ENCODE results near the gene KCNQ1OT1. TPM values are rescaled to one million over a fixed set of nuclear protein-coding genes. Genes with fewer than 3 reads are reported as not detected.

KCNQ1OT1 gene
- total RNA-seq, 2 donors from 2014 or later, result 1.0 to 2.1 TPM

- no peak for DNase-seq (ENCODE audit: low spot score)
- H3K4me1 ChIP-seq (replicated peaks), result no peaks in the 10 kb centered on the region
- intact Hi-C loops (cut with DNase I), result loop anchor here (2.0 to 5.0 kb wide), 2 partner anchors 125 to 183 kb away; partner anchors contain the start of gene CDKN1C
- no peak overlapping the region for H3K4me3 ChIP-seq
- WGBS, result 97% methylated on average over 5 of the region's 5 CpGs
- H3K9me3 ChIP-seq, result no peaks in the 10 kb centered on the region
- H3K27me3 ChIP-seq (replicated peaks; ENCODE audit: insufficient read depth), result no peaks in the 10 kb centered on the region
- no peak overlapping the region for H3K27ac ChIP-seq
- no peaks in the 10 kb centered on the region for H3K36me3 ChIP-seq
- no peak for TF ChIP-seq CTCF (IDR thresholded peaks at IDR 0.05)
- TF ChIP-seq POLR2AphosphoS5 (IDR thresholded peaks at IDR 0.05), result no peak
- TF ChIP-seq POLR2A (IDR thresholded peaks at IDR 0.05), result no peak
Measured at GRCh38 chr11:2701898-2702434, 2.2 kb upstream of the KCNQ1OT1 start.

DNA sequence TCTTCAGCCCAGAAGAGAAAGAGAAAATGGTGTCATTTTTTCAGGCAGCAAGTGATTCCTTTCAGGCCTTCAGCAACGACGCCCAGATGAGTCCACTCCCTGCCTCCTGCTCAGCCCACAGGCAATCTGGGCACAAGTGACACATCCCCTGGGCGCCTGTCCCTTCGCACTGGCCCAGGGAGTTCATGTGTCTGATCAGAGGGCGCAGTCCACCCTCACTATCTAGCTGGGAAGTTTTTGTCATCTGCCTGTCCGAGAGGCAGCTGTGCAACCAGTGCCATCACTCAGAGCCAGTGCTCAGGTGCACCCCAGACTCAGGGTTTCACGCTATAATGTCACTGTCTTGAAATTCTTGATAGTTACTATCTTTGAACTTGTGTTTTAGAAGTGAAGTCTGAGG is 1.4 kb upstream of the KCNQ1OT1 start:
- H3K27ac ChIP-seq, result peak overlapping the region; percentile 80 to 84
- TF ChIP-seq POLR2AphosphoS5 (IDR thresholded peaks at IDR 0.05) (no peak), CTCF (IDR thresholded peaks at IDR 0.05) (no peak), POLR2A (IDR thresholded peaks at IDR 0.05) (no peak)
- H3K9me3 ChIP-seq, result no peaks in the 10 kb centered on the region
- no peak overlapping the region for H3K4me3 ChIP-seq
- no peaks in the 10 kb centered on the region for H3K4me1 ChIP-seq (replicated peaks)
- no peak for DNase-seq (ENCODE audit: low spot score)
- intact Hi-C loops (cut with DNase I), result loop anchor here (2.0 to 5.0 kb wide), 2 partner anchors 126 to 184 kb away; partner anchors contain the start of gene CDKN1C
- H3K27me3 ChIP-seq (replicated peaks; ENCODE audit: insufficient read depth), result no peaks in the 10 kb centered on the region
- H3K36me3 ChIP-seq, result no peaks in the 10 kb centered on the region
- 89% methylated on average over 7 of the region's 7 CpGs for WGBS

GRCh38 chr11:2700415-2701211 is 819 bp upstream of the KCNQ1OT1 start:
- Histone ChIP-seq H3K4me1 (replicated peaks) (no peaks in the 10 kb centered on the region), H3K9me3 (no peaks in the 10 kb centered on the region), H3K4me3 (peak overlapping the region; percentile 60 to 61), H3K27me3 (replicated peaks; ENCODE audit: insufficient read depth) (no peaks in the 10 kb centered on the region), H3K36me3 (no peaks in the 10 kb centered on the region), H3K27ac (peak overlapping the region; percentile 80 to 84)
- intact Hi-C loops (cut with DNase I), result loop anchor here (2.0 to 5.0 kb wide), 2 partner anchors 127 to 184 kb away; partner anchors contain the start of gene CDKN1C
- 57% methylated on average over 37 of the region's 52 CpGs for WGBS
- peak; percentile 47 for TF ChIP-seq POLR2A (IDR thresholded peaks at IDR 0.05)
- TF ChIP-seq POLR2AphosphoS5 (IDR thresholded peaks at IDR 0.05), result no peak
- peak; percentile 42 for DNase-seq (ENCODE audit: low spot score)

DNA sequence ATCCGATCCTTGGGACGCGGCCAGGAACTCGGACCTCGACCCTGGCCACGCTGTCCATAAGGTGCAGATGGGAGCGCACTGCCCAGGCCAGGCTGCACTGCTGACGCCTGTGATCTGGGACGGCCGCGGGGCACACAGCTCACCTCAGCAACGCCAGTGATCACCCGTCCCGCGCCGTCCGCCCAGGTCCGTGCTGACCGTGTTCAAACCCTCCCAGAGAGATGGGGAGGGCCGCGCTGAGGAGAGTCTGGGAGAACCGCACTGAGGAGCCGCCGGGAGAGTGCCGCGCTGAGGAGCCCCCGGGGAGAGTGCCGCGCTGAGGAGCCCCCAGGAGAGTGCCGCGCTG is 636 bp downstream of the KCNQ1OT1 start:
- H3K4me3 ChIP-seq, result peak overlapping the region; percentile 60 to 61
- TF ChIP-seq POLR2A (IDR thresholded peaks at IDR 0.05) (no peak), CTCF (IDR thresholded peaks at IDR 0.05) (no peak), POLR2AphosphoS5 (IDR thresholded peaks at IDR 0.05) (no peak)
- peak overlapping the region; percentile 71 for H3K27ac ChIP-seq
- no peaks in the 10 kb centered on the region for H3K27me3 ChIP-seq (replicated peaks; ENCODE audit: insufficient read depth)
- 59% methylated on average over 31 of the region's 31 CpGs for WGBS
- intact Hi-C loops (cut with DNase I), result no loop called here
- no peaks in the 10 kb centered on the region for H3K4me1 ChIP-seq (replicated peaks)
- no peaks in the 10 kb centered on the region for H3K9me3 ChIP-seq
- no peak for DNase-seq (ENCODE audit: low spot score)
- no peaks in the 10 kb centered on the region for H3K36me3 ChIP-seq

- DNase-seq (ENCODE audit: low spot score), result no peak
- intact Hi-C loops (cut with DNase I), result no loop called here
- Histone ChIP-seq H3K27ac (peak overlapping the region in 1 of 2 donors; percentile 71), H3K27me3 (replicated peaks; ENCODE audit: insufficient read depth) (no peaks in the 10 kb centered on the region), H3K4me3 (peak overlapping the region; percentile 60 to 61), H3K9me3 (no peaks in the 10 kb centered on the region), H3K36me3 (no peaks in the 10 kb centered on the region), H3K4me1 (replicated peaks) (no peaks in the 10 kb centered on the region)
- no peak for TF ChIP-seq POLR2A (IDR thresholded peaks at IDR 0.05)
- no peak for TF ChIP-seq POLR2AphosphoS5 (IDR thresholded peaks at IDR 0.05)
- no peak for TF ChIP-seq CTCF (IDR thresholded peaks at IDR 0.05)
- 58% methylated on average over 20 of the region's 20 CpGs for WGBS
Measured at GRCh38 chr11:2698386-2699184, 1.2 kb downstream of the KCNQ1OT1 start.
